ENCODE results near the gene NDUFAF2.

Gene NDUFAF2

DNA sequence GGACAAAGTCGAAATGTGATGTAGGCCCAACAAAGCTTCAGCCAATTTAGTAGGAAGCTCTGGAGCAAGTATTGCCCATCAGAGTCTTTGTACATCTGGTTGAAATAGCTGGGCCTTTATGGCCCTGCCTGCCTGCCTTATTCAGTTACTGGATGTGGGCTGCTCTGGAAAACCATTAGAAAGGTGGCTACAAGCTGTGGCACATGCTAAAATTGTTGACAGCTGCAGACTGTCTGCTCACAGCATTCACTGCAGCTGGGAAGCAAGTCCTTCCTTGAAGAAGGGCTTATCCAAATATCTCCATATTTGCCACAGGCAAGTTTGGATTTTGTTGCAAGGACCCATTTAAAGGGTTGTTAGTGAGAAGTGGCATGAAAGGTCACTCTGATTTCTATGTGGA, 192.8 kb downstream of the NDUFAF2 start:
- DNase-seq = no peak

DNA sequence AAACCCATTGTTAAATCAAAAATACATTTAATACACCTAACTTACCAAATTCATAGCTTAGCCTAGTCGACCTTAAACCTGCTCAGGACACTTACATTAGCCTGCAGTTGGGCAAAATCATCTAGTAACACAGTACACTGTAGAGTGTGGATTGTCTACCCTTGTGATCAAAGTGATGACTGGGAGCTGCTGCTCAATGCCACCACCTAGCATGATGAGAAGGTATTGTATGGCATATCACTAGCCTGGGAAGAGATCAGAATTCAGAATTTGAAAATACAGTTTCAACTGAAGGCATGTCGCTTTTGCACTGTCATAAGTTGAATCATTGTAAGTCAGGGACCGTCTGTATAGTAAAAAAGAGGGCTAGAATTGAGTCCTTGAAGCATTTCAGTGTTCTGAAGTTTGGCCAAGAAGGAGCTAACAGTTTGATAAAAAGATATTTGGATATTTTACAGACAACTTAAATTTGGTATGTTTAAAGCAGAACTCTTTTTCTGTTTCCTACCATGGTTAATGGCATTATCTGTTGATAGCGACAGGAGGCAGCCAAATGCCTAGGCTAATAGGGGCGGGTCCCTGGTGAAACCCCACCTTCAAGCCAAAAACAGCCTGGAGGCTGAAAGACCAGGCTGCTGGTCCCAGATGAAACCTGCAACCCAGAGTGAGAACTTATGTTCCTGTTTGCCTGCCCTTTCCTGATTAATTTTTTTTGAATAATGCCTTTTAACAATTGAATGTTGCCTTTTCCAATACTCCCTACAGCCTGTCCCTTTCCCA, 194.3 kb downstream of the NDUFAF2 start:
- no peak for DNase-seq

DNA sequence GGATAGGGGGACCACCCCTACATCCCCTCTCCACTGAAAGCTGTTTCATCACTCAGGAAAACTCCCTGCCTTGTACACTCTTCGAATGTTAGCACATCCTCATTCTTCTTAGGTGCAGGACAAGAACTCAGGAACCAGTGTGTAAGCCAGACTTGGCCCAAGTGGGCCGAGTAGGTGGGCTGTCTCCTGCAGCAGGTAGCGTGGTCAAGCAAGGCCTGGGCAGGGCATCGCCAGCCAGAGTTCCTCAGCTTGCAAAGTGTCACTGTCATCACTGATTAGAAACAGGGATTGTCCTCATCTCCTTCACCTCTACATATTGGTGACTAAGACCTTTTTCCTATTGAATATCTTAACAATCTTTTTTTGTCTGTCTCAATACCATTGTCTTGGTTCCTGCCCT, 194.9 kb downstream of the NDUFAF2 start:
- DNase-seq = no peak

DNA sequence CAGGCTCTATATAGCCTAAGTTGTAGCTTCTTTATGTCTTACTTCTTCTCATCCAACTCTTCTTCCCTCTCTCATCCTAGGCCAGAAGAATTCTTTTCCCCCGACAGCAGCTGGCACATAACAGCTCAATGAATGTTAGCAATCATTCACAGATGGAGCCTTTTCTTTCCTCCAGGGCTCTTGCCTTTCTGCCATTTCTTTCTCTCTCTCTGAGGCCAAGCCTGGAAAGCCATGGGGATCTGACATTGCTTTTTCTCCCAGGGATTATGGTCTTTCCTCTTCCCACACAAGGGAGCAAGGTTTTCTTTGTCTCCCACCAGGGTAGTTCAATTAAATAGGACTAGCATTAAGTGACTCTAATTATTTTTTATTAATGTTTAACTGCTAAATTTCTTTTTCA, 196.8 kb downstream of the NDUFAF2 start:
- no peak for DNase-seq

DNA sequence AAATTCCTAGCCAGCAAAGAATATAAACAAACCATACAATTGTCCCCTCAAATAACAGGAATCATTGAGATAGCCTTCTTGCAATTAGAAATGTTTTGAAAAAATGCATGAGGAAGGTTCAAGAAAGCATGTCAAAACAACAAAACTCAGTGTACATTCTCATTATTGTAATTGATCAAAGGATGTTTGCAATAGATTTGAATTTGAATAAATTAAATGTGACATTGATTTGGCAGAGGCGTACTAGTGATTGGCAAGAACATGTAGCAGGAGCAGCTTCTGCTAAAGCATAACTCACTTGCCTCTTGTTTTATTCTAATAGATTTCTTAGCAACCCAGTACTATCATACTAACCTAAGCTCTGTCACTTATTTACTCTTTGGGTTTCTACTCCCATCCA, 197.4 kb downstream of the NDUFAF2 start:
- DNase-seq = no peak

DNA sequence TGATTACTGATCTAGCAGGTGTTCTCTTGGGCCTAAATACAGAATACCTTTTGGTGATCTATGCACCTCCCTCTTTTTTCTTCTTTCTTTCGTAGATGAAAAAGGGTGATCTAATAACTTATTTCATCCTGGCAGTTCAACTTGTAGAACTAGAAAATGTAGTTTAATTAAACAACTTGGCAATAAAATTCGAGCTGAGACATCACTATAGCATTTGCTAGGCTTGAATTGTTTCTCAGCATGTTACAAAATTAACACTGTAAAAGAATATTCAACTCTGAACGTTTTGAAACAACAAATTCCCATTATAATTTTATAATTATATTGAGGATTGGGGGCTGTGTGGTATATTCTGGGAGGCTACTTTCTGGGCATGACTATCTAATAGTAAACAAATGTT, 197.8 kb downstream of the NDUFAF2 start:
- no peak for DNase-seq

DNA sequence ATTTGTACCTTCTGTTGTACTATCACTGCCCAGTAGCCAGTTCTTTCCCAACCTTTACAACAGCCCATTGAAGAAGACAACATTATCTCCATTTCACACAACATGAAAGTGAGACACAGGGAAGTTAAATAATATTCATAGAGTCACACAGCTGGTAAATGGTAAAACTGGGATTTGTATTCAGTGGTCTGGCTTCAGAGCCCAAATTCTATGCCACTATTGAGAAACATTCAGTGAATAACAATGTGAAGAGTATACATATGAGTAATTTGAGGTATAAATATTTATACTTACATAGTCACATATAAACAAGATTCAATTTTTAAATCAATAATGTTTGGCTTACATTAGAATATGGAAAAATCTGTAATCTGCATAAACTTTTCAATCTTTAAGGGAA, 203.5 kb downstream of the NDUFAF2 start:
- DNase-seq = no peak

DNA sequence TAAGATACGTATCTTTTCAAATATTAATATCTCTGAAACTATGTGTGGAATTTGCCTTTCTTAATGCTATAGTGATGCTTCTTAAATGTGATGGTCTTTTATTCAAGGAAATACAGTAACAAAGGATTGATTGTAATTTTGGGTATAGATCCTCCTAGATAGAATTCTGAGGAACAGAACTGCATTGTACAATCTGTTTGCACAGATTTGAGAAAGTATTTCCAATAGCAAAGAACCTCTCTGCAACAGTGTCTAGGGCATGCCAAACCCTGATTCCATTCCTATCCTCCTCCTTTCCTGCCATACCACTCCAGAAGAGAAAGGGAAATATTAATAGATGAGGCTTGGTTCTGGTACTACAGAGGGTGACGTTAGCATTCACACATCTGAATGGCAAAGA, 206.9 kb downstream of the NDUFAF2 start:
- DNase-seq = no peak

DNA sequence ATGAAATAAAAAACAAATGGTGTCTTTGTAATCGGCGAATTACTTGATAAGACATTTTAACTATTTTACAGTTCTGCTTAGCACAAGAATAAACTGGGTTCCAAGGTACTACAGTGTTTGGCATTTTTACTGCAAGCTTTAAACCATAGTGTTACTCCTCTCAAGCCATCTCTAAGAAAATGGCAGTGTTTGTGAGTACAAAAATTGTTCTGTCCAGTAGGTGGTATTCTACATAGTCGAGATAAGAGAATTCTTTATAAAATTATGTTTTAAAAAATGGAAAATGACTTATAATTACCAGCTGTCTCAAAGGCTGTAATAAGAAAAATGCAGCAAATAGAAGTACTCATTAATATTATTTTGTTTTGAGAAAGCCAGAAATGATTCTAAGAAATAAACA, 214.1 kb downstream of the NDUFAF2 start:
- DNase-seq = no peak

DNA sequence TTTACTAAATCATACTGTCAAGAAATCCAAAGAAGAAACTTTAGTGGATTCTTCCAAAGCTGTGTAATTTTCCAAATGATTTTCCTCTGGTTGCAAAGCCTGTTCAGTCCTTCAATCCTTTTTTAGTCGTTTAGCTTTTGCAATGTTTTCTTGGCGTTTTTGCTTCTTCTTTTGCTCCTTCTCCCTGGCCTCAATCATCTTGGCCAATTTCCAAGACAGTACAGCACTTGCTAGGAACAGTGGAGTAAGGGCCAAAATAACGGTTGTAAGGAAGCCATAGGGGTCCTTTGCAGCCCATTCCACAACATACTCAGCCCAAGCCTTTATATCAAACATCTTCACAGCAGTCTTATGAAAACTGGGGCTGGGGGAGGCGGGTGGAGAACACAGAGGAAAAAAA, 214.8 kb downstream of the NDUFAF2 start:
- DNase-seq = no peak

DNA sequence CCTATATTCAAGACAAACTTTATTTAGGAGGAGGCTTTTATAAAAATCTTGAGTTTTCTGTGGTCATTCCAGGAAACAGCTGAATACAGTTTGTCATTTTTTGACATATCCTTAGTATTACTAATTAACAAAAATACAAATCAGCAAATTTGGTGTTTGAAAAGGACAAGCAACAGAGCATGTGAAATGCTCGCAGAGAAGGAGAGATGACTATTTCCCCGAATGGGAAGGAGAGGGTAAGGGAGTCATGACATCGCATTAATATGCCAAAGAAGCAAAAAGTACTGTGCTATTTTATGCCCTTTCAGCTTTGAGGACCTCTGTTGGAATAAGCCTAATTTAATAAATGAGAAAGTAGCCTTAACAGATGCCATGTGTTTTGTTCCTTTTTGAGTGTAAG, 215.5 kb downstream of the NDUFAF2 start:
- no peak for DNase-seq

DNA sequence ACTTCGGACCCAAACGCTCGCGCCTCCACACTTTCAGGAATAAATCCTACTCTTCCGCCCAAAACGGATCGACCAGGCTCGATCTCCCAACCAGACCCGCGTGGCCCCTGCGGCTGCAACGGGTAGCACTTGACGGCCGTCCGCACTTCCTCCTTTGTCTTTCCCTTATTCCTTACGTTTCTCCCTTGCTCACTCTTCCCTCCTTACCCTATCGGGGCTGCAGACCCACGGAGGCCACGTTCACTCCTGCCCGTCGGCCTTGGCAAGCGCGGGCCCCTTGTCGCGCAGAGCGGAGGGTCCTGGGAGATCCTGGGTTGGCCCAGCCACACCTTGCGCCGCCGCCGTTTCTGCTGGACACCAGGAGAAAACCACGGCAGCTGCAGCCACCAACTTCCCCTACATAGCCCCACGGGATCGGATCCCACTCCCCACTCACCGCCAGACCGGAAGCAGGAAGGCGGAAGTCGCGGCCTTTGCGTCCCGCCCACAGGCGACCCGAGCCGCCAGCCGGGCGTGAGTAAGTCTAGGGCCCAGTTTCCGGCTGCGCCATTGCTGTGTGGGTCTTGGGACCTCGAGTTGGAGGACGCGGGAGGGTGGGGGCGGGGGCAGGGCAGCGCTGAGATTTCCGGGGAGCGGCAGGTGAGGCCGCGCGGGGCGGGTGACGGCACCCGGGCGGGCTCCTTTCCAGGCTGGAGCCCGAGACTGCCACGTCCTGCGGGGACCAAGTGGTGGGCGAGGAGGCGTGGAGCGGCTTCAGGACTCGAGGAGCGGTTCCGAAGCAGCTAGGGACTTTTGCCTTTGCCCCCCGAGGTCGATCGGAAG, 217.2 kb downstream of the NDUFAF2 start, which contains the start of gene SMIM15:
SMIM15 (minus strand) TSS at position 459 of the 822 bp plus-strand sequence. CDS start 2,297 bp downstream, outside the sequence.
- DNase-seq = peak; percentile 79

DNA sequence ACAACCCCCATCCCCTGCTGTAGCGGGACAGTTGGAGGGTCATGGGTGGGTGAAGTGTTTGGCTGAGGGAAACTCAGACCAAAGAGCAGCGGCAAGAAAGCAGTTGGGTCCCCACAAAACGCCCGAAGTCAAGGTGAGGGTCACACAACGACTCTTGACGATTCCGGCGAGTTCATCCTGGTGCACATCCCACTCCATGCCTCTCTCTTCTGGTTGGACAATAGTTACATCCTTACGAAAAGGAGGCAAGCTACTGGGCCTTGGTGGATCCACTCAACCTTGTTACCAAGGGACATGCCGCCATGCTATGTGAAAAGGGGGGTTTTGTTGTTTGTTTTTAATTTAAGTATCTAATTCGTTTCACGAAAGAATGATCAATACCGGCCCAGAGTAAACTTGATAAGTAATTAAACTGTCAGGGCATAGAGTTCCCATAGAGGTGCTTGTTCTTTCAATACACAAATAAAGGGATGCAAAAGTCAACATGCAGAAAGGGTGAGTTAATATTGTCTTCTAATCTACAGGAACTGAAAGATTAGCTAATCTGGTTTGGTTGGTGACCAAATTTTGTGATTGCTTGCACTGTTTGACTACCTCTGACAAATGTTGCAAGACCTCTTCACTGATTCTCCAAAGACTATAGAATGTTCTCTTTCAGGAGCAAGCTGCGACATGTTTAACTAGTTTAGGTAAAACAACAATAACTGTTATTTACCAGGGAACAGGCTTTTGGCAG, 218.0 kb downstream of the NDUFAF2 start:
- DNase-seq = no peak

DNA sequence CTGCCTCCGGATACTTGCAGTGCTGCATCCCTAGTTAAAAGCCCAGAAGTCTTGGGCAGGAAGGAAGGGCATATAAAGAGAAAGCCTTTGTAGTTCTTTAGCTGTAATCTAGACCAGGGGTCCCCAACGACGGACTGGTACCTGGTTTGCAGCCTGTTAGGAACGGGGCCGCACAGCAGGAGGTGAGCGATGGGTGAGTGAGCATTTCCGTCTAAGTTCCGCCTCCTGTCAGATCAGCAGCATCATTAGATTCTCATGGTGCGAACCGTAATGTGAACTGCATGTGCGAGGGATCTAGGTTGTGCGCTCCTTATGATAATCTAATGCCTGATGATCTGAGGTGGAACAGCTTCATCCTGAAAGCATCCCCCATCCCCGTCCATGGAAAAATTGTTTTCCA, 218.9 kb downstream of the NDUFAF2 start:
- no peak for DNase-seq

DNA sequence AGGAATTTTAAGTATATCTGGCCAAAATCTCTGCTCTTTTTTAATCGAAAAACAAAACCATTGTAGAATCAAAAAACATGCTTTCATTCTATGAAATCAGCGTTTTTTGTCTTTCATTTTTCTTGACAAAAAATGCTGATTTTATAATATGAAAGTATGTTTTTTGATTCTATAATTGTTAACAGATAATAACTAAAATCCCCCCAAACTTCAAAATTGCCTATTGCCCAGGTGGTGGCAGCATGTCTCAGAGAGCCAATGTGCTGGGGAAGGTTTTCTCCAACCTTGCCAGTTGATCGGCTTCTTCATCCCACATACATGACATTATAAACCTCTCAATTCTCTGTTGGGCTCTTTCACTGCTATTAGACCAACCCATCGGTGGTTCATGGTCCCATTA, 222.4 kb downstream of the NDUFAF2 start:
- no peak for DNase-seq

DNA sequence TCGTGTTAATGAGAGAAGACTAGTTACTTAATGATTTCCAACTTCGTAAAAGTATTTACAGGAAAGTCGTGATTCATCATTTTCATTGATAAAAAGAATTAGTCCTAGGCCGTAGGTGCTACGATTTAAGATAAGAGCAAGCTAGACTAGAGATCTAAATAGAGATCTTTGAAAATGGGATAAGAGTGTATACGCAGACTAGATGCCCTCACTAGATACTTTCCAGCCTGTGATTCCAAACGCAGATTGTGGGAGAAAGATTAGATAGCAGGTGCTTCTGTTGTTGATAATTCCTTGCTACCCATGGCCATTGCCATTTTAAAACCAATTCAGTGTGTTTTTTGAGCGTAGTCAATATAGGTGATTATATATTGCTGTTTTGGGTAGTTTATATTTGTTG, 223.9 kb downstream of the NDUFAF2 start:
- DNase-seq = no peak

DNA sequence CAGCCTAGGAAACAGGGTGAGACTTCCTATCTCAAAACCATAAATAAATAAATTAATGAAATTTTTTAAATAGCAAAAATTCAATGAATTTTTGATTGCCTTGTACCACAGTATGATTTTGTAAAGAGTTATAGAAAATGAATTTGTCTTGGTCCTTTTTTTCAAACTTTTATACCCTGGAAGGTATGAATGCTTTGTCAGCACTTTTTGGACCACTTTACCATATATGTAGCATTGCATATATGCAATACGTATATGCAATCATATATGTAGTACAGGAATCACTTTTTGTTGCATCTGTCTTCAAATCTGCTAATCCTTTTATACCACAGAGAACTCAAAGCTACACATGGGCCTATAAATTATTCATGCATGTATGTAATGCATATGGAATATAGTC, 226.5 kb downstream of the NDUFAF2 start:
- DNase-seq = no peak

DNA sequence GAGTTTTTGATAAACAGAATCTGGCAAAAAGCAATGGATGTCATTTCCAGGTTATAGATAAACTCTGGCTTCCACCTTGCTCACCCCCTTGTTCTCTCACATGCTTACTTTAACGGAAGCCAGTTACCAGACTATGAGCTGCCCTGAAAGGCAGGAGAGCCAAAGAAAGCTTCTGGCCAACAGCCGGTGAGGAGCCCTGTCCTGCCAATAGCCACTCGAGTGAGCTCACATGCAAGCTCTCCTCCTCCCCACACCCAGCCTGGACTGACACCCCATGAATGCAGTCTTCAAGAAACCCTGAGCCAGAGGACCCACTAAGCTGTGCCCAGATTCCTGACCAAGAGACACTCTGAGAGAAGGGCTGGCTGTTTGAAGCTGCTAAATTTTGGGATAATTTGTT, 231.6 kb downstream of the NDUFAF2 start:
- DNase-seq = no peak

DNA sequence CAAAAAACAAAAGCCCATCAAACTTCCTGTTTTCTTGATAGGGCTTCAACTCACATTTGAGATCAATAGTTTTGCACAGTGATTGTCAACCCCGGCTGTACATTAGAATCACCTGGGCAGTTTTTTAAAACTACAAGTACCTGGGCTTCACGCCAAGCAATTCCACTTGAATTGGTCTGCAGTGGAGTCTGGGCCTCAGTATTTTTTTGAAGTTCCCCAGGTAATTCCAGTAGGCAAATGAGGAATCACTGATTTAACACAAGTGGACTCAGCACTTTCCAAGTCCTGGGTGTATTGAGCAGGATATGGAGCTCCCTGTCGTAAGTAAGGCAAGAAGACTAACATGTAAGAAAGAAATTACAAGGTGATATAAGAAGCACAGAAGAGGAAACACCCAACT, 232.1 kb downstream of the NDUFAF2 start:
- no peak for DNase-seq

DNA sequence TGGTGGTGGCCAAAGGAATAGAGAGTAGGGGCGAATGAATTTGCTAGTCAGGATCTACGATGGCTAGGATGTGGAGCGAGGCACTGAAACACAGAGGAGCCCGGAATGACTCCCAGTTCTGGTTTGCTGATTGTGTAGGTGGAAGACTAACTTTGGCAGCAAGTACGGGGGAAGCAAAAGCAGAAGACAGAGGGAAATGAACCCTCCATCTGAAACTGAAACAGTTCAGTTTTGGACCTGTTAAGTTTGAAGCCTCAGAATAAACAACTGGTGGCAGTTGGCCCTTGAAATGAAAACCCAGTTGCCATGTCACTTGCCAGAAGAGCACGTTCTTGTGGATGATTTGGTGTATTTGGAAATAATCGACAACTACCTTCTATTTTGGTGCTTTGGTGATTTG, 232.7 kb downstream of the NDUFAF2 start:
- DNase-seq = no peak

DNA sequence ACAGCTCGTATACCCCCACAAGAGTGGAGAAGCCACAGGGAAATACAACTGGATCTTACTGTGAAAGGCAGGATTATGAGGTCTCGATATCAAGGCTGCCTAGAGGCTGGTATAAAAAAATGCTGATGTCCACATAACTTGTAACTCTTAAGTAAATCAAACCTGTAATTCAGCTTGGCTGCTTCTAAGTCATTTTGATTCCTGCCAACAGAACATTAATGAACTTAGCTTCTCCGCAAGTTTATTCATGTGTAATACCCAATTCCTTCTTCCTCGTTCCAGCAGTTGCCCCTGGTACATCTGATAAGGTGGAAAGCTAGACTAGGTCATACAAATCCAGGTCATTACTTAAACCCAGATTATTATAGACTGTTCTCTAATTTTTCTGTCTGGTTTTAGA, 233.7 kb downstream of the NDUFAF2 start:
- DNase-seq = no peak

DNA sequence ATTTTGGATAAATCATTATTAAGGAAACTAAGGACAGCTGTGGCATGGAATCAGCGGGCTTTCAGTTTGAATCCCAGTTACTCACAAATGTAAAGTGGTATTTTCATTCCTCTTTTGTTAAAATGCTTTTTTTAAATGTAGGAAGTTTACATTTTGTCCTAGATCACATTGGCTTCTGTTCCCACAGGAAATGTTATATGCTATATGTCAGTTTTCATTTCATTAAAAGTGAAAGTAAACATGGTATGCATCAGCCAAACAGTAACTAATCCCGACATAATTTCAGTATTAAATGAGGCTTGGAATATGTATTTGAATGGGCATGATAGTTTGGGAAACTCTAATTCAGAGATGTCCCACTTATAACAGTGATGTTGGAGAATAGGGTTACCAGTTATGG, 235.9 kb downstream of the NDUFAF2 start:
- no peak for DNase-seq

DNA sequence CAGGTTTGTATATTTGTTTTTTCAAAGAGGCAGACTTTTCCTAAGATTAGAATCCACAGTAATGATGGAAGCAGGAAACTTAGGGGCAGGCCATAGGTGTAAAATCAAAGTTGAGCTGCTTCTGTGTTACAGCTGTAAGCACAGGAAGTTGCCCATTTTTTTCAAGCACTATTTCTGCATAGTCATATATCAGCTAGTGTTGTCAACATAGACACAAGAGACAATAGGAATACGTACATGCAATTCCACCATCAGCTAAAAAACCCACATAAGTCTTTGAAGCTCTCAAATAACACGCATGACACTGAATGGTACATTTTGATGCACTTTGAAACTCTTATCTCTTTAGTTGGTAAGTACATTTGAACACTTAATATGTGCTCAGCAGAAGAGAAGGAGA, 237.4 kb downstream of the NDUFAF2 start:
- DNase-seq = no peak

DNA sequence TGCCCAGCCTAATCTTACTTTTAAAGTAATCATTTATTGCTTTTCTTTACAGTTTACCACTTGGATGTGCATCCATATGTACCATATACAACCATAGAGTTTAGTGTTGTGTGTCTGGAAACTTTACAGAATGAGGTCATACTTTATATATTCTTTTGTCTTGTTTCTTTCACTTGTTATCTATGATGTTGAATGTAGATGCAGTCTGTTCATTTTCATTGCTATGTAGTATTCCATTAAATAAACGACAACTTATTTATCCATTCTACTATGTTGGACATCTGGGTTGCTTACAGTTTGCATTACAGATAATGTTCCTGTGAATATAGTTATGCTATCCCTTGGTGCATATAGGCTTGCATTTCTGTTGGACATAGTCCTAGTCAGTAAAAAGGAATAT, 238.5 kb downstream of the NDUFAF2 start:
- DNase-seq = no peak
